Measurements from ENCODE around the gene C1orf53. TPM values are rescaled to one million over a fixed set of nuclear protein-coding genes. Genes with fewer than 3 reads are reported as not detected.

C1orf53 gene
- total RNA-seq, 2 experiments from 2014 or later, result not detected

GRCh38 chr1:197890936-197891335 is 11.5 kb upstream of the C1orf53 start:
- TF ChIP-seq, protein P1, sequence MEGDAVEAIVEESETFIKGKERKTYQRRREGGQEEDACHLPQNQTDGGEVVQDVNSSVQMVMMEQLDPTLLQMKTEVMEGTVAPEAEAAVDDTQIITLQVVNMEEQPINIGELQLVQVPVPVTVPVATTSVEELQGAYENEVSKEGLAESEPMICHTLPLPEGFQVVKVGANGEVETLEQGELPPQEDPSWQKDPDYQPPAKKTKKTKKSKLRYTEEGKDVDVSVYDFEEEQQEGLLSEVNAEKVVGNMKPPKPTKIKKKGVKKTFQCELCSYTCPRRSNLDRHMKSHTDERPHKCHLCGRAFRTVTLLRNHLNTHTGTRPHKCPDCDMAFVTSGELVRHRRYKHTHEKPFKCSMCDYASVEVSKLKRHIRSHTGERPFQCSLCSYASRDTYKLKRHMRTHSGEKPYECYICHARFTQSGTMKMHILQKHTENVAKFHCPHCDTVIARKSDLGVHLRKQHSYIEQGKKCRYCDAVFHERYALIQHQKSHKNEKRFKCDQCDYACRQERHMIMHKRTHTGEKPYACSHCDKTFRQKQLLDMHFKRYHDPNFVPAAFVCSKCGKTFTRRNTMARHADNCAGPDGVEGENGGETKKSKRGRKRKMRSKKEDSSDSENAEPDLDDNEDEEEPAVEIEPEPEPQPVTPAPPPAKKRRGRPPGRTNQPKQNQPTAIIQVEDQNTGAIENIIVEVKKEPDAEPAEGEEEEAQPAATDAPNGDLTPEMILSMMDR (IDR thresholded peaks at IDR 0.05), result no peak
- no peaks in the 10 kb centered on the region for H3K9me3 Mint-ChIP-seq
- H3K9me3 ChIP-seq (ENCODE audit: control insufficient read depth in 1 of 2, insufficient read depth in 1 of 2, low read length in 2 of 2), result no peaks in the 10 kb centered on the region
- peaks cover 57% of the 10 kb centered on the region for H3K27me3 Mint-ChIP-seq
- no peak overlapping the region for H3K4me3 Mint-ChIP-seq
- H3K27ac Mint-ChIP-seq, result no peak overlapping the region
- H3K27me3 ChIP-seq (ENCODE audit: control insufficient read depth in 1 of 2, insufficient read depth in 2 of 2, low read length in 2 of 2), result peaks cover 23 to 27% of the 10 kb centered on the region in 2 experiments
- no peak overlapping the region for H3K4me3 ChIP-seq (ENCODE audit: low read length)
- no peak for DNase-seq
- ChIA-PET CTCF (interaction anchor here (0.6 to 1.9 kb wide), 2 partner anchors 22 to 655 kb away, joined by 3 to 5 read pairs; no protein-coding TSS in a partner anchor), POLR2A (interaction anchor here (0.8 kb wide), 1 partner anchor 14 kb away, joined by 3 read pairs; no protein-coding TSS in a partner anchor)
- no peaks in the 10 kb centered on the region for H3K36me3 ChIP-seq (ENCODE audit: insufficient read depth, low read length)
- intact Hi-C loops (cut with DNase I, micrococcal nuclease), result no loop called here
- H3K4me1 Mint-ChIP-seq (ENCODE audit: low read depth), result no peaks in the 10 kb centered on the region
- H3K27ac ChIP-seq (ENCODE audit: low read depth in 1 of 2, low read length in 2 of 2), result no peak overlapping the region
- ATAC-seq (ENCODE audit: poor library complexity), result no peak
- H3K36me3 Mint-ChIP-seq (ENCODE audit: low read depth), result no peaks in the 10 kb centered on the region
- no peaks in the 10 kb centered on the region for H3K4me1 ChIP-seq (ENCODE audit: insufficient read depth, low read length)

GRCh38 chr1:197892684-197893083 is 9.7 kb upstream of the C1orf53 start:
- no peaks in the 10 kb centered on the region for H3K9me3 Mint-ChIP-seq
- TF ChIP-seq, protein P1 (IDR thresholded peaks at IDR 0.05), result no peak
- H3K27ac Mint-ChIP-seq, result no peak overlapping the region
- Histone ChIP-seq H3K36me3 (ENCODE audit: insufficient read depth, low read length) (no peaks in the 10 kb centered on the region), H3K27me3 (ENCODE audit: control insufficient read depth in 1 of 2, insufficient read depth in 2 of 2, low read length in 2 of 2) (peaks cover 23 to 42% of the 10 kb centered on the region in 2 experiments), H3K4me3 (ENCODE audit: low read length) (no peak overlapping the region), H3K4me1 (ENCODE audit: insufficient read depth, low read length) (no peaks in the 10 kb centered on the region), H3K27ac (ENCODE audit: low read depth in 1 of 2, low read length in 2 of 2) (no peak overlapping the region), H3K9me3 (ENCODE audit: control insufficient read depth in 1 of 2, insufficient read depth in 1 of 2, low read length in 2 of 2) (no peaks in the 10 kb centered on the region)
- intact Hi-C loops (cut with DNase I, micrococcal nuclease), result no loop called here
- ATAC-seq (ENCODE audit: poor library complexity) (no peak), DNase-seq (no peak)
- no peak overlapping the region for H3K4me3 Mint-ChIP-seq
- ChIA-PET CTCF (no interaction called here), POLR2A (interaction anchor here (0.9 kb wide), 1 partner anchor 8 kb away, joined by 3 read pairs; no protein-coding TSS in a partner anchor)
- no peaks in the 10 kb centered on the region for H3K36me3 Mint-ChIP-seq (ENCODE audit: low read depth)
- no peaks in the 10 kb centered on the region for H3K4me1 Mint-ChIP-seq (ENCODE audit: low read depth)
- H3K27me3 Mint-ChIP-seq, result peaks cover 72% of the 10 kb centered on the region

DNA sequence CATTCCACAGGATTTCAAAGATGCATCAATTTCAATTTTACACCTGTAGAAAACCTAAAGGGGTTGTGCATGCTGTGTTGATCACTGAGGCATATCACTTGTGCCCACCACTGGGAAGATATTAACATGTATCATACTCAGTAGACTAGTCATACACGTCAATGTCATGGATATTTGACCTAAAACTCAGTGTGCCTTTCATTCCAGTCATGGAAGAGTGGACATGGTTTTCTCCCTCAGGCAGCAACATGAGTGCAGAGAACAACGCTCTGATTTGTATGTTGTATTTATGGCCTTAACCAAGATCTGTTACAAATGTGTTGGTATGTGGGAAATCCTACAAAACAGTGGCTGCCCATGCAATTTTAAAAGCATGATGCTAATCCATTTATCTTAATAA is 6.1 kb upstream of the C1orf53 start:
- peaks cover 18 to 38% of the 10 kb centered on the region in 2 experiments for H3K27me3 ChIP-seq (ENCODE audit: control insufficient read depth in 1 of 2, insufficient read depth in 2 of 2, low read length in 2 of 2)
- no peaks in the 10 kb centered on the region for H3K9me3 ChIP-seq (ENCODE audit: control insufficient read depth in 1 of 2, insufficient read depth in 1 of 2, low read length in 2 of 2)
- intact Hi-C loops (cut with DNase I, micrococcal nuclease), result no loop called here
- TF ChIP-seq, protein P1 (IDR thresholded peaks at IDR 0.05), result no peak
- Mint-ChIP-seq H3K27me3 (peaks cover 65% of the 10 kb centered on the region), H3K27ac (no peak overlapping the region), H3K36me3 (ENCODE audit: low read depth) (no peaks in the 10 kb centered on the region), H3K4me3 (no peak overlapping the region), H3K9me3 (no peaks in the 10 kb centered on the region), H3K4me1 (ENCODE audit: low read depth) (no peaks in the 10 kb centered on the region)
- no peaks in the 10 kb centered on the region for H3K36me3 ChIP-seq (ENCODE audit: insufficient read depth, low read length)
- ChIA-PET CTCF (no interaction called here), POLR2A (no interaction called here)
- no peak for DNase-seq
- no peak overlapping the region for H3K4me3 ChIP-seq (ENCODE audit: low read length)
- no peaks in the 10 kb centered on the region for H3K4me1 ChIP-seq (ENCODE audit: insufficient read depth, low read length)
- ATAC-seq (ENCODE audit: poor library complexity), result no peak
- H3K27ac ChIP-seq (ENCODE audit: low read depth in 1 of 2, low read length in 2 of 2), result no peak overlapping the region

All from CD4-positive, alpha-beta T cell (primary cell).